K562 (cell line): ENCODE data around the gene USP19. TPM values are rescaled to one million over a fixed set of nuclear protein-coding genes. Genes with fewer than 3 reads are reported as not detected.

ENCODE experiments used
- CEBPB ChIP-seq: fragments of 450-650 bp; IDR thresholded peaks from 2 replicates; pipeline ENCODE4 v1.6.1; 2016; ENCODE audit warnings: missing genetic modification characterization, missing compliant biosample characterization
- CHD1 ChIP-seq: fragments of 200-600 bp; sonication (generic); IDR thresholded peaks from one replicate; pipeline ENCODE4 v1.6.1; 2012; ENCODE audit warnings: mild to moderate bottlenecking, moderate library complexity, low read length, inconsistent platforms
- CREB1 ChIP-seq, 2 experiments: sonication (generic) in 1 of 2; formaldehyde crosslinking in 1 of 2; IDR thresholded peaks; 2 replicates each; pipeline versions ENCODE4 v1.6.1 to v1.8.0; 2012 to 2022; ENCODE audit warnings: inconsistent platforms in 1 of 2, mild to moderate bottlenecking in 1 of 2, missing genetic modification reagents in 1 of 2, moderate library complexity in 1 of 2
- DPF2 ChIP-seq: fragments of 450-650 bp; IDR thresholded peaks from 2 replicates; pipeline ENCODE4 v1.6.1; 2016
- FOXK2 ChIP-seq, 2 experiments: fragments of 450-650 bp; IDR thresholded peaks in 1 of 2; conservative IDR thresholded peaks in 1 of 2; 2 replicates each; pipeline ENCODE4 v1.6.1; 2016; ENCODE audit warnings: low read depth in 2 of 2, mild to moderate bottlenecking in 1 of 2
- LARP7 ChIP-seq: fragments of 450-650 bp; IDR thresholded peaks from 2 replicates; pipeline ENCODE4 v1.6.1; 2016
- LCOR ChIP-seq: sonication (generic); formaldehyde crosslinking; IDR thresholded peaks from 2 replicates; pipeline ENCODE4 v1.8.0; 2022; ENCODE audit warnings: mild to moderate bottlenecking, missing genetic modification reagents
- NFIX ChIP-seq: fragments of 250-450 bp; sonication (Bioruptor Pico); IDR thresholded peaks from 2 replicates; pipeline ENCODE4 v1.4.0; 2020; ENCODE audit warnings: low read depth, mild to moderate bottlenecking, moderate library complexity
- PCBP1 ChIP-seq: fragments of 200-400 bp; formaldehyde crosslinking; IDR thresholded peaks from 2 replicates; pipeline ENCODE4 v1.6.1; 2018; ENCODE audit warnings: mild to moderate bottlenecking, low read depth, low read length; ENCODE audit not compliant: poor library complexity, severe bottlenecking
- RBM25 ChIP-seq: fragments of 200-400 bp; formaldehyde crosslinking; IDR thresholded peaks from 2 replicates; pipeline ENCODE4 v1.6.1; 2018; ENCODE audit warnings: low read length, low read depth, moderate library complexity; ENCODE audit not compliant: severe bottlenecking
- SRSF3 ChIP-seq: fragments of 200-400 bp; formaldehyde crosslinking; IDR thresholded peaks from 2 replicates; pipeline ENCODE4 v1.6.1; 2016; ENCODE audit warnings: mild to moderate bottlenecking, low read length, moderate library complexity; ENCODE audit not compliant: insufficient read depth
- TRIM28 ChIP-seq: fragments of 450-650 bp; IDR thresholded peaks from 2 replicates; pipeline ENCODE4 v1.6.1; 2017
- ZBTB17 ChIP-seq: fragments of 450-650 bp; formaldehyde crosslinking; IDR thresholded peaks from 2 replicates; pipeline ENCODE4 v1.4.0; 2020; ENCODE audit warnings: mild to moderate bottlenecking
- ZBTB7A ChIP-seq: IDR thresholded peaks from 2 replicates; pipeline ENCODE4 v1.6.1; 2011; ENCODE audit warnings: low read depth, mild to moderate bottlenecking, low read length, moderate library complexity, borderline replicate concordance; ENCODE audit not compliant: control insufficient read depth
- ZNF76 ChIP-seq: fragments of 250-450 bp; sonication (Bioruptor Pico); IDR thresholded peaks from 2 replicates; pipeline ENCODE4 v1.4.0; 2020; ENCODE audit warnings: mild to moderate bottlenecking, moderate library complexity, borderline replicate concordance
- ZSCAN29 ChIP-seq: fragments of 450-650 bp; IDR thresholded peaks from 2 replicates; pipeline ENCODE4 v1.6.1; 2017
- ZSCAN32 ChIP-seq: fragments of 450-650 bp; formaldehyde crosslinking; IDR thresholded peaks from 2 replicates; pipeline ENCODE4 v1.4.0; 2020; ENCODE audit warnings: mild to moderate bottlenecking, moderate library complexity
- polyA plus RNA-seq, 8 experiments: library from polyadenylated mRNA; depleted of rRNA in 4 of 8; stranded (reverse) in 5 of 8; unstranded in 3 of 8; fragments of >200 nt; fragmentation: Nextera tagmentation in 2 of 8; fragmentation: Illumina TruSeq in 1 of 8; extraction: Ambion mirVana in 2 of 8; extraction: Trizol in 1 of 8; gene quantifications; 2 replicates each; pipeline versions ENCODE4 v1.2.1 to v1.2.3, GENCODE V29; 2011 to 2014; ENCODE audit warnings: inconsistent platforms in 1 of 8, missing spikeins in 1 of 8
- total RNA-seq, 7 experiments: library from RNA; depleted of rRNA in 6 of 7; stranded (reverse); fragments of >200 nt in 6 of 7; fragmentation: Illumina TruSeq in 2 of 7; extraction: Trizol in 2 of 7; gene quantifications; 2 replicates each; pipeline versions ENCODE4 v1.2.1 to v1.2.3, GENCODE V29; 2011 to 2021; ENCODE audit warnings: low replicate concordance in 1 of 7
- TF ChIP-seq, protein P1 (sequence below): fragments of 450-650 bp; conservative IDR thresholded peaks from 2 replicates; pipeline ENCODE4 v1.6.1; 2016; ENCODE audit warnings: missing genetic modification characterization, low read depth, mild to moderate bottlenecking, missing compliant biosample characterization, moderate library complexity
- TF ChIP-seq, protein P2 (sequence below): sonication (generic); IDR thresholded peaks from 2 replicates; pipeline ENCODE4 v1.6.1; 2016
- TF ChIP-seq, protein P3 (sequence below): fragments of 250-450 bp; sonication (Bioruptor Pico); IDR thresholded peaks from 2 replicates; pipeline ENCODE4 v1.5.0; 2021
- TF ChIP-seq, protein P4 (sequence below): fragments of 450-650 bp; IDR thresholded peaks from 2 replicates; pipeline ENCODE4 v1.6.1; 2017; ENCODE audit warnings: antibody characterized with exemption
- TF ChIP-seq, protein P5 (sequence below): fragments of 200-400 bp; formaldehyde crosslinking; IDR thresholded peaks from 2 replicates; pipeline ENCODE4 v1.6.1; 2017; ENCODE audit warnings: mild to moderate bottlenecking, low read depth, low read length, moderate library complexity

USP19 gene
- total and polyA plus RNA-seq, 9 of the 15 experiments (the other 6 are each of a cell fraction or from before 2014, with no cell fraction given), result 0.24 to 65.9 (median 36.9) TPM

DNA sequence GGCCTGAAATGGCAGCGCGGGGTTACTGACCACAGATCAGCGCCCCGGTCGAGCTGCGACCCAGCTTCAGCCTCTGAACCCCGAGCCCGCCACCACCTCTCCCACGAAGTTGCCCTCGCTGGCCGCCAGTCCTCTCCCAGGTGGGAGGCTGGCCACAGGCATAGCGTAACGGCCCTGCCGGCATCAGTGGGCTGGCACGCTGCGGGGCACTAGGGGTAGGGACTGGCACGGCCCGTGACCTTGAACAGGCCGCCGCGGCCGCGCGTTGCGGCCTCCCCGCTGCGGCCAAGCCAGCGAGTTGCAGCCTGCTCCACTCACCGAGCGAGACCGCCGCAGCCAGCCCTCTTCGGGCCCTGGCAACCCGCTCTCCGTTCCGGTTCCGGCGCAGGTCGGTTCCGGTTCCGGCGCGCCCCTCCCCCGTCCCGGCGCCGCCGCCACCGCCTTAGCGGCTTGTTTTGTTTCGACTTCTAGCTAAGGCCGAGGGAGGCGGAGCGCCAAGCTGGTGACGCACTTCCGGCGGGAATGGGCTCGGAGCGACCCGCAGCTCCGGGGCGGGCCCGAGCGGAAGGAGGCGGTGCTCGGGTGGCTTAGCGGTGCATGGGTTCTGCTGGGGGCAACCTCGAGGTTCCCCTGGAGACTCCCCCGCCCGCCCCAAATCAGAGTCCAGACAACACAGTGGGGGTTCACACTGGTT is at the start of gene USP19 (continued):
- TF ChIP-seq ZNF76 (CRISPR knock-in tag) (no peak), ZSCAN32 (no peak), FOXK2 (conservative IDR thresholded peaks at IDR 0.05 in 1 of 2, IDR thresholded peaks at IDR 0.05 in 1 of 2; ENCODE audit: low read depth in 2 of 2) (peak; percentile 93), LCOR (CRISPR knock-in tag) (no peak), RBM25 (no peak), SRSF3 (no peak), TRIM28 (no peak), DPF2 (no peak), CREB1 (IDR thresholded peaks at IDR 0.05) (peak; percentile 69), CREB1 (CRISPR knock-in tag; IDR thresholded peaks at IDR 0.05) (peak; percentile 88), NFIX (CRISPR knock-in tag) (no peak), LARP7 (no peak), ZBTB7A (peak; percentile 20; the same call in 1 of the 2 replicates), CHD1 (peak; percentile 67), ZSCAN29 (no peak), PCBP1 (peak; percentile 56), ZBTB17 (CRISPR knock-in tag) (no peak), CEBPB (no peak)
- TF ChIP-seq, protein P1, sequence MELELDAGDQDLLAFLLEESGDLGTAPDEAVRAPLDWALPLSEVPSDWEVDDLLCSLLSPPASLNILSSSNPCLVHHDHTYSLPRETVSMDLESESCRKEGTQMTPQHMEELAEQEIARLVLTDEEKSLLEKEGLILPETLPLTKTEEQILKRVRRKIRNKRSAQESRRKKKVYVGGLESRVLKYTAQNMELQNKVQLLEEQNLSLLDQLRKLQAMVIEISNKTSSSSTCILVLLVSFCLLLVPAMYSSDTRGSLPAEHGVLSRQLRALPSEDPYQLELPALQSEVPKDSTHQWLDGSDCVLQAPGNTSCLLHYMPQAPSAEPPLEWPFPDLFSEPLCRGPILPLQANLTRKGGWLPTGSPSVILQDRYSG (tag), result no peak
- TF ChIP-seq, protein P2, sequence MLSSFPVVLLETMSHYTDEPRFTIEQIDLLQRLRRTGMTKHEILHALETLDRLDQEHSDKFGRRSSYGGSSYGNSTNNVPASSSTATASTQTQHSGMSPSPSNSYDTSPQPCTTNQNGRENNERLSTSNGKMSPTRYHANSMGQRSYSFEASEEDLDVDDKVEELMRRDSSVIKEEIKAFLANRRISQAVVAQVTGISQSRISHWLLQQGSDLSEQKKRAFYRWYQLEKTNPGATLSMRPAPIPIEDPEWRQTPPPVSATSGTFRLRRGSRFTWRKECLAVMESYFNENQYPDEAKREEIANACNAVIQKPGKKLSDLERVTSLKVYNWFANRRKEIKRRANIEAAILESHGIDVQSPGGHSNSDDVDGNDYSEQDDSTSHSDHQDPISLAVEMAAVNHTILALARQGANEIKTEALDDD, result no peak
- TF ChIP-seq, protein P3, sequence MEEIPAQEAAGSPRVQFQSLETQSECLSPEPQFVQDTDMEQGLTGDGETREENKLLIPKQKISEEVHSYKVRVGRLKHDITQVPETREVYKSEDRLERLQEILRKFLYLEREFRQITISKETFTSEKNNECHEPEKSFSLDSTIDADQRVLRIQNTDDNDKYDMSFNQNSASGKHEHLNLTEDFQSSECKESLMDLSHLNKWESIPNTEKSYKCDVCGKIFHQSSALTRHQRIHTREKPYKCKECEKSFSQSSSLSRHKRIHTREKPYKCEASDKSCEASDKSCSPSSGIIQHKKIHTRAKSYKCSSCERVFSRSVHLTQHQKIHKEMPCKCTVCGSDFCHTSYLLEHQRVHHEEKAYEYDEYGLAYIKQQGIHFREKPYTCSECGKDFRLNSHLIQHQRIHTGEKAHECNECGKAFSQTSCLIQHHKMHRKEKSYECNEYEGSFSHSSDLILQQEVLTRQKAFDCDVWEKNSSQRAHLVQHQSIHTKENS (CRISPR knock-in tag), result no peak
- TF ChIP-seq, protein P4, sequence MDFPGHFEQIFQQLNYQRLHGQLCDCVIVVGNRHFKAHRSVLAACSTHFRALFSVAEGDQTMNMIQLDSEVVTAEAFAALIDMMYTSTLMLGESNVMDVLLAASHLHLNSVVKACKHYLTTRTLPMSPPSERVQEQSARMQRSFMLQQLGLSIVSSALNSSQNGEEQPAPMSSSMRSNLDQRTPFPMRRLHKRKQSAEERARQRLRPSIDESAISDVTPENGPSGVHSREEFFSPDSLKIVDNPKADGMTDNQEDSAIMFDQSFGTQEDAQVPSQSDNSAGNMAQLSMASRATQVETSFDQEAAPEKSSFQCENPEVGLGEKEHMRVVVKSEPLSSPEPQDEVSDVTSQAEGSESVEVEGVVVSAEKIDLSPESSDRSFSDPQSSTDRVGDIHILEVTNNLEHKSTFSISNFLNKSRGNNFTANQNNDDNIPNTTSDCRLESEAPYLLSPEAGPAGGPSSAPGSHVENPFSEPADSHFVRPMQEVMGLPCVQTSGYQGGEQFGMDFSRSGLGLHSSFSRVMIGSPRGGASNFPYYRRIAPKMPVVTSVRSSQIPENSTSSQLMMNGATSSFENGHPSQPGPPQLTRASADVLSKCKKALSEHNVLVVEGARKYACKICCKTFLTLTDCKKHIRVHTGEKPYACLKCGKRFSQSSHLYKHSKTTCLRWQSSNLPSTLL, result no peak
- TF ChIP-seq, protein P5, sequence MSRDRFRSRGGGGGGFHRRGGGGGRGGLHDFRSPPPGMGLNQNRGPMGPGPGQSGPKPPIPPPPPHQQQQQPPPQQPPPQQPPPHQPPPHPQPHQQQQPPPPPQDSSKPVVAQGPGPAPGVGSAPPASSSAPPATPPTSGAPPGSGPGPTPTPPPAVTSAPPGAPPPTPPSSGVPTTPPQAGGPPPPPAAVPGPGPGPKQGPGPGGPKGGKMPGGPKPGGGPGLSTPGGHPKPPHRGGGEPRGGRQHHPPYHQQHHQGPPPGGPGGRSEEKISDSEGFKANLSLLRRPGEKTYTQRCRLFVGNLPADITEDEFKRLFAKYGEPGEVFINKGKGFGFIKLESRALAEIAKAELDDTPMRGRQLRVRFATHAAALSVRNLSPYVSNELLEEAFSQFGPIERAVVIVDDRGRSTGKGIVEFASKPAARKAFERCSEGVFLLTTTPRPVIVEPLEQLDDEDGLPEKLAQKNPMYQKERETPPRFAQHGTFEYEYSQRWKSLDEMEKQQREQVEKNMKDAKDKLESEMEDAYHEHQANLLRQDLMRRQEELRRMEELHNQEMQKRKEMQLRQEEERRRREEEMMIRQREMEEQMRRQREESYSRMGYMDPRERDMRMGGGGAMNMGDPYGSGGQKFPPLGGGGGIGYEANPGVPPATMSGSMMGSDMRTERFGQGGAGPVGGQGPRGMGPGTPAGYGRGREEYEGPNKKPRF, result no peak
